SU-DHL-6 (cell line): ENCODE data around the gene AGPS.

Experiments
- CTCF ChIP-seq: fragments of 200-600 bp; sonication (generic); IDR thresholded peaks from one replicate; pipeline ENCODE4 v1.5.1; 2017; ENCODE audit warnings: antibody characterized with exemption, mild to moderate bottlenecking, low read length, moderate library complexity; ENCODE audit not compliant: insufficient read depth, poor library complexity, severe bottlenecking
- EZH2phosphoT487 ChIP-seq: fragments of 200-600 bp; sonication (generic), shearing (Covaris generic); conservative IDR thresholded peaks from 2 replicates; pipeline ENCODE4 v1.6.1; 2018; ENCODE audit warnings: mild to moderate bottlenecking, antibody characterized with exemption, low read length, moderate library complexity, mixed read lengths

- TF ChIP-seq CTCF (no peak), EZH2phosphoT487 (no peak)
Measured at GRCh38 chr2:177474301-177474700, 81.7 kb downstream of the AGPS start.
